Stimulated activated naive CD8-positive, alpha-beta T cell treated with anti-CD3 and anti-CD28 coated beads, Interleukin-15, Interleukin-2, amounts not matched to agents 100 U/mL and 50 U/mL, for 24 hours (primary cell): Measurements from ENCODE around the gene TCERG1.
"Not testable (repeated sequence)": the region's sequence is repeated elsewhere in the genome, so short reads cannot be mapped to it uniquely, and the experiment has no call there.

Experiments used
- ATAC-seq: fragments of 150-1000 bp; cut with Tn5 transposase; one replicate; pipeline ENCODE4 v1.10.0; 2021
- DNase-seq: peaks from one replicate; pipeline ENCODE4 v3.0.0; 2021

TCERG1 gene

GRCh38 chr5:146521403-146522106, 74.4 kb downstream of the TCERG1 start:
- ATAC-seq, result no peak
- no peak for DNase-seq

DNA sequence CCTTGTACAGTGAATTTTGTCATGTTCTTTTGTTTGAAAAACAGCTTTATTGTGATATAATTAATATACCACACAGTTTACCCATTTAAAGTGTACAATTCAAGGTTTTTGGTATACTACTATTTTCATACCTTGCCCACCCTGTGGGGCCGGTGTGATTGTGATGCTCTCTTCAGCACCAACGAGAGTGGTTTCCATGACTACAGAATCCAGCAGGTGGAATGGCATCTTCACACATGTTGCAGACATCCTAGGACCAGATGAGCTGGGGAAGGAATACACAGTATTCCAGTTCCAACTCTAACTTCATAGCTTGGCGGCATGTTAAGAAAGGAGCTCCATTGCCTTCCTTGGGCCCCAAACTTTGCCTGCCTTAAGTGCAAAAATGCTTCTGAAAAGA, 76.6 kb downstream of the TCERG1 start:
- ATAC-seq (no peak), DNase-seq (no peak)

DNA sequence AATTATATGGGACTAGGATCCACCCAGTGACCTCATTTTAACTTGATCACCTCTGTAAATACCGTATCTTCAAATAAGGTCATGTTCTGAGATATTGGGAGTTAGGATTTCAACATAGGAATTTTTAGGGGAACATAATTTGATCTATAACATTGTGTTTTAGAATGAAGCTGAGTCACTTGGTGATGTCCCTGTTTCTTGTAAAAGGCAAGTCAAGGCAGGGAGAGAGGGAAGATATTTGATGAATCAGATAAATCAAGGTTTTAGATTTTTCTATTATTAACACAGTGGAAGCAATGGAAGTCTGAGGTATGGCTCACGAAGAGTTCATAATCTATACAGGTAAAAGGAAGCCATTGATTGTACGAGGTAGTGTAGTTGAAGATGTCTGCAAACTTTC, 80.7 kb downstream of the TCERG1 start:
- DNase-seq, result no peak
- no peak for ATAC-seq

- ATAC-seq, result no peak
Measured at GRCh38 chr5:146528236-146528635, 81.1 kb downstream of the TCERG1 start.

DNA sequence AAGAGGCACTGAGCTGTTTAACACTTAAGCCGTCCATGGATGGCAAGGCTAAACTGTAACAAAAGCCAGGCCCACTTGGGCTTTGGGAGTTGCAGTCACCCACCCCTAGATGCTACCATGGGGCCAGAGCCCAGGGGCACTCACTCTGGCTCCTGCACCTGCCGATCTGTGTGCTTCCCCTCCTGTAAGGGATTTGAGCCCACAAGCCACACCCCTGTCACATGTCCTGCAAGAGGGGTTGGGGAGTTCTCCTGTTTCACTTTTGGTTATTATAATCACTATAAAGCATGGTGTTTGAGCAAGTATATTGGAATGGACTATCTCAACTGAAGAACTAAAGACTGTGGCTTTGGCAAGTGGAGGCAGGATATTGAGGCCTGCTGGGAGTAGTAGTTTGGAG, 82.9 kb downstream of the TCERG1 start:
- ATAC-seq (peak; percentile 21), DNase-seq (no peak)

More at GRCh38 chr5:146528236-146528635, 81.1 kb downstream of the TCERG1 start:
- DNase-seq, result no peak

GRCh38 chr5:146533260-146533857, 86.2 kb downstream of the TCERG1 start:
- peak; percentile 92 for ATAC-seq

GRCh38 chr5:146533882-146534281, 86.7 kb downstream of the TCERG1 start:
- no peak for DNase-seq
- ATAC-seq, result no peak

More at GRCh38 chr5:146533260-146533857, 86.2 kb downstream of the TCERG1 start:
- peak; percentile 79 for DNase-seq

DNA sequence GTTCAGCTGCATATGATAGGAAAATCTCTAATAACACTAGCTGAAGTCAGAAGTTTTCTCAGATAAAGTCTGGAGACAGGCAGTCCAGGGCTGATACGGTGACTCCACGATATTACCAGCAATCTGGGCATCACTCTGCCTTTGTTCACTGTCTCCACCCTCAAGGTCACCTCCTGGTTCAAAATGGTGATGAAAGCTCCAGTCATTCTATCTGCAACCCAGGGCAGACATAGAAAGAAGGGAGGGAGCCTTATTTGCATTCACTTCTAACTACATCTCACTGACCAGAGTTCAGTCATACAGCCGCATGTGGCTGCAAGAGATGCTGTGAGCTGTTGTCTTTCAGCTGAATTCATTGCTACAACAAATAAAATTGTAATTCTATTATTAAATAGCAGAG, 91.3 kb downstream of the TCERG1 start:
- ATAC-seq, result no peak
- DNase-seq, result no peak

DNA sequence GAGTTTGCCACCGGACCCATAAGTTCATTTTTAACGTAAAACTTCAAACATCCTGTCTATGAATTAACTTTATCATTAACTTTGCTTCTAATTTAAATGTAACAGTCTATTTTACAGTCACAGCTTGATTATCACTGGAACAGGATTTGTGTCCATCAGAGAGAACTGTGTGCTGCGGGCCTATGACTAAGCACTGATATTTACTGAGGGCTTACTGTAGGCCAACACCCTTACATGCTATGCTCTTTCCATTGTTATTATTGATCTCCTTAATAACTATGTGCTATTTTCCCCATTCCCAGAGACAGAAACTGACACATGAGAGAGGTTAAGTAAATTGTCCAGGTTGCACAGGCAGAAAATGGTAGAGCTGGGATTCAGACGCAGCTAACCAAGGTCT, 92.8 kb downstream of the TCERG1 start:
- ATAC-seq, result no peak
- DNase-seq, result no peak

- DNase-seq (no peak), ATAC-seq (no peak)
Measured at GRCh38 chr5:146540414-146540813, 93.3 kb downstream of the TCERG1 start.

GRCh38 chr5:146541958-146542849, 95.1 kb downstream of the TCERG1 start:
- DNase-seq (peak; percentile 76), ATAC-seq (peak; percentile 86)

GRCh38 chr5:146544232-146544631, 97.1 kb downstream of the TCERG1 start:
- DNase-seq (no peak), ATAC-seq (no peak)

GRCh38 chr5:146548781-146549449, 101.8 kb downstream of the TCERG1 start:
- no peak for DNase-seq
- no peak for ATAC-seq

GRCh38 chr5:146549615-146550014, 102.5 kb downstream of the TCERG1 start:
- ATAC-seq (no peak), DNase-seq (no peak)

DNA sequence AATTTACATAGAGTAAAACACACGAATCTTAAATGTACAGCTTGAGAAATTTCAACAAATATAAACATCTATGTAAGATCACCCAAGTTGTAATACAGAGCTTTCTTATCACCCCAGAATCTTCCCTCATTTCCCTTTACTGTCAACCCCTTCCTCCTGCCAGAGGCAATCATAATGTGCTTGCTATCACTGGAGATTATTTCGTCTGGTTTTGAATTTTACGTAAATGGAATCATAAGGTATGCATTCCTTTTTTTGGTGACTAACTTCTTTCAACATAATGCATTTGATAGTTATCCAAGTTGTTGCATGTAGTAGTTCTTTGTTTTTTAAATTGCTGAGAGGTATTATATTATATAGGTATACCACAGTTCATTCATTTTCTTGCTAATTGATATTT, 106.3 kb downstream of the TCERG1 start:
- ATAC-seq, result no peak

GRCh38 chr5:146556884-146557283, 109.8 kb downstream of the TCERG1 start:
- DNase-seq, ATAC-seq: not testable (repeated sequence)

More for the DNA sequence above, 106.3 kb downstream of the TCERG1 start:
- no peak for DNase-seq

GRCh38 chr5:146560205-146560812, 113.2 kb downstream of the TCERG1 start:
- DNase-seq (no peak), ATAC-seq (no peak)
